ENCODE results near the gene SMIM22.

The SMIM22 gene, protein sequence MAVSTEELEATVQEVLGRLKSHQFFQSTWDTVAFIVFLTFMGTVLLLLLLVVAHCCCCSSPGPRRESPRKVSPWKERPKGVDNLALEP

DNA sequence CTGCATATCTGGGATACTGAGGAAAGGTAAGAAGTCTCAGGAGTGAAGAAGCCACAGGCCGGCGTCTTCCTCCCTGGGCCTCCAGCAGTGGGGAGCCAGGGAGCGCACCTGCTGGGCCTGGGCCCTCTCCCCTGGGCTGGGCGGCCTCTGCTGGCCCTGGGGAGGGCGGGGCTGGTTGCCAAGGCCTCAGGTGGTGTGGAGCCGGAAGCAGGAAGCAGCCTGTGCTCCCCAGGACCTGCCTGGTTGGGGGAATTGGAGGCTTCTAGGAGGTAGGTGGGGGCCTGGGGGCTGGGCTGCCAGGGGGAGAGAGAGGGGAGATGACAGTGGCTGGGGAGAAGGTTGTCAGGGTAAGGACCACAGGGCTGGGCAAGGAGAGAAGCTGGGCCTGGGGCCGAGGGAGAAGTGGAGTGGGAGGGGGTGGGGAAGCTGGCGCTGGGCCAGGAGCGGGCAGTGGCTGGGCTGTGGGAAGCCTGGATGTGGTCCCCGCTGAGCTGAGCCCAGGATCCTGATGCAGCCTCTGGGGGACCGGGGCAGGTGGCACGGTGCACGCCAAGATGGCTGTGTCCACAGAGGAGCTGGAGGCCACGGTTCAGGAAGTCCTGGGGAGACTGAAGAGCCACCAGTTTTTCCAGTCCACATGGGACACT lies at the start of gene SMIM22:
Gene SMIM22 (plus strand): TSS at position 189 of the 647 bp plus-strand sequence. CDS start 366 bp downstream, at position 555.
- DNase-seq, result peak; percentile 67

DNA sequence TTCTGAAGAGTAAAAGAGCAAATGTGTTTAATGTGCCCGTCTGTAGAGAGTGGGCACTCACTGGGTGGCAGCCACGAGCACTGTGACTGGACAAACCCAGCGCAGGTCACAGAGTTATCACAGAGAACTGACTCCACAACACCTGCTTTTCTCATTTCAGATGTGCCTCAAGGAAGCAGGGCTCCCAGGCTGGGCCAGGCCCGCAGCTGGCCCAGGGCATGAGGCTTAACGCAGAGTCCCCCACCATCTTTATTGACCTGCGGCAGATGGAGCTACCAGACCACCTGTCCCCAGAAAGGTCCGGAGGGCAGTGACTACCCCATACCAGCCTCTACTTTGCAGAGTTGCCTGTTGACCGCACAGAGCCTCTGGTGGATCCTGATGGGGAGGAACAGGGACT lies 49.0 kb upstream of the SMIM22 start:
- DNase-seq, result no peak

DNA sequence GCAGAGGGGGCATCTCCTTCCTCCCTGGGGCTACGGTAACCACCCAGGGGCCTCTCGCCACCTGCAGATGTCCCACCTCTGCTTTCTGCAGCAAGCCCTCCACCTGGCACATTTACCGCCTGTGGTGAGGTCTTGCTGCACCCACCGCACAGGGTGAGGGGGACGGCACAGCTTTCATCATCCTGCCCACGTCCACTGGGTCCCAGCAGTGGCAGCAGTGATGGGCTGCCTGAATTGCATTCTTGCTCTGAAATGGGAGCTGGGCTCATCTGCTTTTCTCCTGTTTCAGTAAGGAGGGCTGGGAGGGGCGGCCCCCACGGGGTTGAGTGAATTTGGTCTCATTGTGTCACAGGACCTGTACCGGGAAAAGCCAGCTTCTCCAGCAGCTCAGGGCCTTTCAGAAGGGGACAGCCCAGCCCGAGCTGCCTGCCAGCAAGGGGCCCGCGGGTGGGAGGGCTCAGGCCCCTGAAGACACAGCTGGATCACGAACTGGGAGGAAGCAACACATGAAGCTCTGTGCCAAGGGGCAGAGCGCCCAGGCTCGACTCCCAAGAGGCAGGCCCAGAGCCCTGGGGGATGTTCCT lies 48.1 kb upstream of the SMIM22 start:
- no peak for DNase-seq

DNA sequence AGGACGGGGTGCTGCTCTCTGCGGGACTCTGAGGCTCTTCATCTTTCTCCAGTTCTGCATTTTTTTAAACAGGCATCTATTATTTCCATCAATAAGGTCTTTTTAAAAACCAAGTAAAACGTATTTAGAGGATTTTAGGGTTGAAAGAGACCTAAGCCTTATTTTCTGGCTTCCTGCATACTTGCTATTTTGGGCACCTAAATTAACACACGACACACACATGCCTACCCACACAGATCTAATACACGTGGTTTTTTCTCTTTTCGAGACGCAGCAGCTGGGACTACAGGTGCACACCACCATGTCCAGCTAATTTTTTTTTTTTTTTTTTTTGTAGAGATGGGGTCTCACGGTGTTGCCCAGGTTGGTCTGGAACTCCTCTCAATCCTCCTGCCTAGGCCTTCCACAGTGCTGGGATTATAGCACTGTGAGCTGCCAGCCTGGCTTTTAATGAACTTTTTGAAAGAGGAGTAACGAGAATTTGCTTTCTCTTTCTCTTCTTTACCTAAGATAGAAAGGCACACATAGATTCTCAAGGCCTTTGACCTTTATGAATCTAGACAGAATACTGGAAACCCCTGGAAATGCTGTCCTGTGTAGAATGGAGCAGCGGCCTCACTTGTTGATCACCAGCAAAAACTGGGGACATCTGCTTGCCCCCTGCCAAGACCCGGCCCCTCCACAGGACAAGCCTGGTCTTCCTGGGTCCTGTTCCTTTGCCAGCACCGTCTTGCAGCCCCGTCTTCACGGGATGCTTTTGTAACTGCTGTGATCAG lies 47.1 kb upstream of the SMIM22 start:
- no peak for DNase-seq

DNA sequence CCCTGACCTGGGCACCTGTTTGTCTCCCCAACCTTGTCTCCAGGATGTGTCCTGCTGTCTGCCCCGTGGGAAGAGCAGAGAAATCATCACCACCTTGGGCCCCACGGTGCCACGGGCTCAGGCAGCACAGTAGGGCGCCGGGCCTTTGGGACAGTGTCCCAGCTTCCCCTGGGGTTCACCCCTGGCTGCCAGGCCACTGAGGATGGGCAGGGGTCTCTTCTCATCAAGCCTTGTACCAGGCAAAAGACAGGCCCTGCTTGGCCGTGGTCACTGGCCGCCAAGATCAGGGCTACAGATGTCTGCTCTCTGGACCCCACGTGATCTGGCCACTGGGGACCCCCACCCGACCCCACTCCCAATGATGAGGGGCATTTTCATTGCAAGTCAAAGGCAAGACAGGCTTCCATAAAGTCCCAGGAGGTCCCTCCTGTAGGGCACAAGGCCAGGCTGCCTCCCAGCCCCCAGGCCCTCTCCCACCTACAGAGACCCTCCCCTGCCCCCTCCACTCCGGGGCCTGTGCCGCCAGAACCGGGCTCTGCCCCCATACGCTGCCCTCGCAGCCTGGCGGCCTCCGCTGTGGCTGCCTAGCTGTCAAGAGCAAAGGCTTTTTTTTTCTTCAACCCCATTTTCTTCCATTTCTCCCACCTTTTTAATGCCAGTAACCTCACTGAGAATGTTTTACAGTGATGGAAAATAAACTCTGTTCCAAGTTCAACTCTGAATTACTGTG lies 46.3 kb upstream of the SMIM22 start:
- no peak for DNase-seq

DNA sequence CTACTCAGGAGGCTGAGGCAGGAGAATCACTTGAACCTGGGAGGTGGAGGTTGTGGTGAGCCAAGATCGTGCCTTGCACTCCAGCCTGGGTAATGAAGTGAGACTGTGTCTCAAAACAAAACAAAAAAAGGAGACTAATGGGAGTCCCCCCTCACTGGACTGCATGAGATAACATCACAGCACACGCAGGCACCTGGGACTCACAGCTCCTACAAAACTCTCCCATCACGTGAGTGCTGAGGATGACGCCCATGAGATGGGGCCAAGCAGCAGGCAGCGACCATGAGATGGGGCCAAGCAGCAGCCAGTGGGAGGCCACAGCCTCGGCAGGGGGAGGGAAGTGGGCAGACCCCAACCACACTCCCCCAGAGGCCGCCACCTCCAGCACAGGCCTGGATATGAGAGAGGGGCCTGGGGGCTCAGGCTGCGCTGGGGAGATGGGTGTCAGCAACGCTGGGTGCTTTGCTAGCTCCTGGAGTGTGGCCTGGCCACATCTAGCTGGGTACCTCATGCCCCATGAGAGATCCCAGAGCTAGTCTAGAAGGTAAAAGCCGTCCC lies 45.4 kb upstream of the SMIM22 start:
- no peak for DNase-seq

DNA sequence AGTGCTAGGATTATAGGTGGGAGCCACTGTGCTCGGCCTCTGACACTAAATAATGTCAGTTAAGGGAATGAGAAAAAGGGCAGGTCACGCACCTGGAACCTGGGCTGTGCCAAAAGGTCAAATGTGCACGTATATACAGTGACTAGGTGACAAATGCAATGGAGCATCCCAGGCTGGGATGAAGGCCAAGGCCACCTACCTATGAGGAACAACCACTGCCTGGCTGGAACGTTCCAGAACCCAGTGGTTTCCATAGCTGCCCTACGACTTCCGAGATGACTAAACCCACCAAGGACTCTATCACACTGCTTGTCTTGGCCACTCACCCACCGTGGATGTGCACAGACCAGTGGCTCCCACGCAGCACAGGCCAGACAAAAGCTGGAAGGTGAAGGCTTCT lies 44.3 kb upstream of the SMIM22 start:
- DNase-seq, result no peak

DNA sequence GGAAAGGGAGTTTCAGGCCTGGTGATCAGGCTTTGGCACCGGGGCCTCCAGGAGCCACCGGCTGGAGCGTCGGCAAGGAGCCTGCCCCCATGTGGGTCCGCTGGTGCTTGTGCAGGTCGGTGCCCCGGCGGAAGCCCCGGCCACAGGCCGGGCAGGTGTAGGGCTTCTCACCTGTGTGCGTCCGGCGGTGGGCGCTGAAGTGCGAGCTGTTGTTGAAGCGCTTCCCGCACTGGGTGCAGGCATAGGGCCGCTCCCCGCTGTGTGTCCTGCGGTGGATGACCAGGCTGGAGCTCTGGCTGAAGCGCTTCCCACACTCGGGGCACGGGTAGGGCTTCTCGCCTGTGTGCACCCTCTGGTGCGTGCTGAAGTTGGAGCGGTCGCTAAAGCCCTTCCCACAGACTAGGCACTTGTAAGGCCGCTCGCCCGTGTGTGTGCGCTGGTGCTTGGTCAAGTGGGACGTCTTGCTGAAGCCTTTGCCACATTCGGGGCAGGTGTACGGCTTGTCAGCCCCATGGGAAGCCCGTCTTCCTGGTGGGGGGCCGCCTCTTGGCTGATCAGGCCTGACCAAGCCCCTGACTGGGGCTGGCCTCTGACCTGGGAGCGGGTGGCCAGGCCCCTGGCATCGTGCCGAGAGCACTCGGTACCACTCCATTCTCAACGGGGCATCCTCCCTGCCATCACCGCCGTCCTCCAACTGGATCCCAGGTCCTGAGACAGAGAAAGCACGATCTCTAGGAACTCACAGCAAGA lies 42.6 kb upstream of the SMIM22 start:
- no peak for DNase-seq

DNA sequence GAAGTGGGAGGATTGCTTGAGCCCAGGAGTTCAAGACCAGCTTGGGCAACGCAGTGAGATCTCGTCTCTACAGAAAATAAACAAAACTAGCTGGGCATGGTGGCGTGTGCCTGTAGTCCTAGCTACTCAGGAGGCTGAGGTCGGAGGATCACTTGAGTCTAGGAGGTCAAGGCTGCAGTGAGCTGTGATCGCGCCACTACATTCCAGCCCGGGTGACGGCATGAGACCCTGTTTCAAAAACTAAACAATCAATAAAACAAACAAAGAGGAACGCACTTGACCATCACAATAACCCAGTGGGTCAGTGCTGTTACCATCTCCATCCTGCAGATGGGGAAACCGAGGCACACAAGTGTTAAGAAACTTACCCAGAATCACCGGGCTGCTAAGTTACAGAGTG lies 41.9 kb upstream of the SMIM22 start:
- DNase-seq, result no peak

DNA sequence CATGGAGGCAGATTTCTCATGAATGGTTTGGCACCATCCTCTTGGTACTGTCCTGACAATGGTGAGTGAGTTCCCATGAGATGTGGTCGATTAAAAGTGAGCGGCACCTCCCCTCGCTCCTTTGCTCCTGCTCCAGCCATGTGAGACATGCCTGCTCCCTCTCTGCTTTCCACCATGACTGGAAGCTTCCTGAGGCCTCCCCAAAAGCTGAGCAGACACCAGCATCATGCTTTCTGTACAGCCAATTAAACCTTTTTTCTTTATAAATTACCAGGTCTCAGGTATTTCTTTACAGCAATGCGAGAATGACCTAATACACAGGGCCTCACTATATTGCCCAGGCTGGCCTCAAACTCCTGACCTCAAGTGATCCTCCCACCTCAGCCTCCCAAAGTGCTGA lies 40.3 kb upstream of the SMIM22 start:
- no peak for DNase-seq

DNA sequence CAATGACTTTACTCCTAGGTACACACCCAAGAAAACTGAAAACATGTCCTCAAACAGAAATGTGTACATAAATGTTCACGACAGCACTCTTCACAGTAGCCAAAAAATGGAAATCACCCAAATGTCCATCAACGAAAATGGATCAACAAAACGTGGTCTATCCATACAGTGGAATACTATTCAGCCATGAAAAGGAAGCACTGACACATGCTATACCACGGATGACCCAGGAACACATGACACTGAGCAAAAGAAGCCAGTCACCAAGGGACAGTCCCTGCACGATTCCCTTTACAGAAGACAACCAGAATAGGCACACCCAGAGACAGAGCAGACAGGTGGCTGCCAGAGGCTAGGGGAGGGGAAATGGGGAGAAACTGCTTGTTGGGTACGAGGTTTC lies 39.5 kb upstream of the SMIM22 start:
- DNase-seq, result no peak

DNA sequence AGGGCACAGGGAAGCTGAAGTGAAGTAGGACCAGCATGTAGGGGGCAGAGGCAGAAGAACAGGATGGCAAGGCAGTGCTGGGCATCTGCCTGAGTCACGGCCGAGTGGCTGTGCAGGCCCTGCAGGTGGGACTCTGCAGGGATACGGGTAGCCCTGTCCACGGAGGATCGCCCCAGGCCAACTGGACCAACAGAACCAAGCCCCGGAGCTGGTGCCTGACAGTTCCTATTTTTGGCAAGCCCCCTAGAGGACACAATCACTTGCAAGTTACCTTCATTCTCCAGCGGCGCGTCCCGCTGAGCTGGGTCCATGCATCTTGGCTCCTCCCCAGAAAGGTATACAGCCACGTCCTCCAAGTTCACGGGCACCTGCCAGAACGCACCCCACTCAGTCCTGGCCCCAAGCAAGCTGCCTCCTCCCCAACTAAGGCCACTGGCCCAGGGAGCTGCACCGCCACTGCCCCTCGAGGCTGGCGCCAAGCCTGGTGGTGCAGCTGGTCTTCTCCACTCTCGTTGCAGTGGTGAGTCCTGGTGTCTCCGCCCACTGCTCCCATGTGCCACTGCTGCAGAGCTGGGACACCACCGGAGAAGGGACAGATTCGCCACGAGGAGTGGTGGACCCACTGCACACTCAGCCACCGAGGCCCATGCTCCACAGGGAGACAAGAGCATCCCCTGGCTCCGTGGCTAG lies 34.8 kb upstream of the SMIM22 start:
- DNase-seq, result no peak

DNA sequence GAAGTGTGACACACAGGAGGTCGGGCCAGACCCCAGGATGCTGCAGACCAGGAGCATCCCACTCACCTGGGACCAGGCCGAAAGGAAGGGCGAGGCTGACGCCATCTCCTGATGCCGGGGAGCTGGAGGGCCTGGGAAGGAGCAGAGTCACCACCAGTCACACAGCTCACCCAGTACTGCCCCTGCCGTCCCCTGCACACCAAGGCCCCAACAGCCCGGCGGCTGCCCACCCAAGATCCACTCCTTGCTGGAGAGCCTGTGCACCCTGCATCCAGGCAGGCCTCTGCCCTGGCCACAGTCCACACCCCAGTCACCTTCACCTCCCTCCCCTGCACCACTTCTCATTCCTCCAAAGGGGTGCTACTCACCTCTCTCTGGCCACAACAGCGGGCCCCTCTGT lies 33.0 kb upstream of the SMIM22 start:
- DNase-seq, result no peak

DNA sequence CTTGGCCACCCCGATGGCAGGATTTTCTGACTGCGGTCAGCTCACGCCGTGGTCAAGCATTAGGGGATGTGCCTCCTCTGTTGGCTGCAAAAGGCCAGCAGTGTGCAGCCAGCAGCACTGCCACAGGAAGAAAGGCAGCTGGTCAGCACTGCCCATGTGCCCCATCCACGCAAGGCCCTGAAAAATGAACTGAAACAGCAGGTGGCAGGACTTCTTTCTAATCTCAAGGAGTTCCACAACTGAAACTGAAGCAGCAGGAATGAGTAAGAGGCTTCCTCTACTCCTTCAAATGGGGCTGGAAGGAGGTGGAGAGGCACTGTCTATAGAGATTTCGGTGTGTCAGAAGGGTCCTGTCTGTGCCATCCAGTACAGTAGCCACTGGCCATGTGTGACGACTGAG lies 31.4 kb upstream of the SMIM22 start:
- no peak for DNase-seq

DNA sequence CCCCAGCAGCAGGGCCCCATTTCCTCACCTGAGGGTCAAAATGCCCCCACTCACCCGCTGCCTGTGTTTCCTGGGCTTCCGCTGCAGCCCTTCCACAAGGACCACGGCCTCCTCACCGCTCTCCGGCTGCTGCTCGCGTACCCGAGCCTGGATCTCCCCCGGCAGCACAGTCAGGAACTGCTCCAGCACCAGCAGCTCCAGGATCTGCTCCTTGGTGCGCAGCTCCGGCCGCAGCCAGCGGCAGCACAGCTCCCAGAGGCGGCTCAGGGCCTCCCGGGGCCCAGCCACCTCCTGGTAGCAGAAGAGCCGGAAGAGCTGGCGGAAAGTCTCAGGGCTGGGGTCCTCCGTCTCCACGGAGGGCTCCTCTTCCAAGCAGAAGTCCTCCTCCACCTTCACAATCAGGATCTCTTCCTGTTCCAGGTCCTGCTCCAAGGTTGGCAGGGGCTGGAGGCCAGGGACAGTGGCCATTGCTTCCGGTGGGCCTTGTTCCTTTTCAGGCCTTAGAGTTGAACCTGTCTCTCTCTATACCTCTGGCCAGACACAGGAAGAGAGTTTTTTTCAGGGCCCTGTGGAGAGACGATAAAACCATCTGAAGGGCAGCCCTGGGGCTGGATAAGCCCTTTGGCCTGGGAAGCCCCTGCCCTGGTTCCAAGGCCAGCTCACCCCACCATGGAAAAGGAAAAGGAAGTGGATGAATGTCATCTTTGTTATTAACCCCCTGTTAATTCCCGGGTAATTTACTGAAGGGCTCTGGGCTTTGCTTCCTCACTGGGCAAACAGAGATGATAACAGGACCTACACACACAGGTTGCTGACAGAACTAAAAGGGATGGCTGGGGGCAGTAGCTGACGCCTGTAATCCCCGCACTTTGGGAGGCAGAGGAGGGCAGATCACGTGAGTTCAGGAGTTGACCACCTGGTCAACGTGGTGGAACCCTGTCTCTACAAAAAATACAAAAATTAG lies 29.4 kb upstream of the SMIM22 start:
- DNase-seq, result no peak

DNA sequence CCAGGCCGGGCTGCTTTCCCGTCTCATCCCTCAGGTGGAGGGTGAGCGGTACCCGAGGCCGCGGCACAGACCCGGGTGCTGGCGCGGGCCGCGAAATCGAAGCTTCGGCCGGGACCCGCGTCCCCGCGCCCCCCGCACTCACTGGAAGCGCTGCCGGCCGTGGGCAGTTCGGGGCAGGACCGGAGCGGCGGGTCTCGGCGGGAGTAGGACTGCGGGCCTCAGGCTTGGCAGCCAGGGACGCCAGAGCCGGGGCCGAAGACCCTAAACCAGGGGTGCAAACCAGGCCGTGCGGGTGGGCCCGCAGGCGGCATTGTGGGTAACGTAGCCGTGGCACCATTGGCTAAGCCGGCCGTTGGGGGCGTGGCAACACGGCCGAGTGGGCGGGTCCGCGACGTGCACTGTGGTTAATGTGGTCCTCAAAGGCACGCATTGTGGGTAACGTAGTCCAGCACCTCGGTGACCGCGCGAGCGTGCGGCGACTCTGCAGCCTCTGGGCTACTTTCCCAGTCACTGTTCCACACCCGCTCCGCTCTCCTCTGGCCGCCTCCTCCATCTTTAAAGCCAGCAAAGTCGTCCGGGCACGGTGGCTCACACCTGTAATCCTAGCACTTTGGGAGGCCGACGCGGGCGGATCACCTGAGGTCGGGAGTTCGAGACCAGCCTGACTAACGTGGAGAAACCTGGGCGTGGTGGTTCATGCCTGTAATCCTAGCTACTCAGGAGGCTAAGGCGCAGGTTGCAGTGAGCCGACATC lies 28.1 kb upstream of the SMIM22 start, which contains the start of gene ZNF500:
Gene ZNF500 (minus strand): TSS at position 288 of the 754 bp plus-strand sequence. CDS start 1,184 bp downstream, outside the sequence.
- peak; percentile 95 for DNase-seq

DNA sequence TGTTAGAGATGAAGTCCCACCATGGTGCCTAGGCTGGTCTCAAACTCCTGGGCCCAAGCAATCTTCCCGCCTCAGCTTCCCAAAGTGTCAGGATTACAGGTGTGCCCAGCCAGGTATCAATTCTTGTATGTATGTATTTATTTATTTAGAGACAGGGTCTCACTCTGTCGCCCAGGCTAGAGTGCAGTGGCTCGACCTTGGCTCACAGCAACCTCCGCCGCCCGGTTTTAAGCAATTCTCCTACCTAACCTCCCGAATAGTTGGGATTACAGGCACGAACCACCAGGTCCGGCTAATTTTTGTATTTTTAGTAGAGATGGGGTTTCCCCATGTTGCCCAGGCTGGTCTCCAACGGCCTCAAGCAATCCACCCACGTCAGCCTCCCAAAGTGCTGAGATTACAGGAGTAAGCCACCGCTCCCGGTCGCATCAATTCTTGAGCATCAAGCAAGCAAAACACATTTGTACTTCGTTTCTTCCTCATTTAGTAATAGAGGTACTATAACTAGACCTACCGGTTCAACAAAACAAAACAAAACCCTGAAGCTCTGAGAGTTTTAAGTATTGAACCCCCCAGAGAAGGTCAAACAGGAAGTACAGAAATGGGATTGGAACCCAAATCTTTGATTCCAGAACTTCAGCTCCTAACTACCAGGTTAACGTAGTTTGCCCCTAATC lies 27.2 kb upstream of the SMIM22 start:
- DNase-seq, result no peak

DNA sequence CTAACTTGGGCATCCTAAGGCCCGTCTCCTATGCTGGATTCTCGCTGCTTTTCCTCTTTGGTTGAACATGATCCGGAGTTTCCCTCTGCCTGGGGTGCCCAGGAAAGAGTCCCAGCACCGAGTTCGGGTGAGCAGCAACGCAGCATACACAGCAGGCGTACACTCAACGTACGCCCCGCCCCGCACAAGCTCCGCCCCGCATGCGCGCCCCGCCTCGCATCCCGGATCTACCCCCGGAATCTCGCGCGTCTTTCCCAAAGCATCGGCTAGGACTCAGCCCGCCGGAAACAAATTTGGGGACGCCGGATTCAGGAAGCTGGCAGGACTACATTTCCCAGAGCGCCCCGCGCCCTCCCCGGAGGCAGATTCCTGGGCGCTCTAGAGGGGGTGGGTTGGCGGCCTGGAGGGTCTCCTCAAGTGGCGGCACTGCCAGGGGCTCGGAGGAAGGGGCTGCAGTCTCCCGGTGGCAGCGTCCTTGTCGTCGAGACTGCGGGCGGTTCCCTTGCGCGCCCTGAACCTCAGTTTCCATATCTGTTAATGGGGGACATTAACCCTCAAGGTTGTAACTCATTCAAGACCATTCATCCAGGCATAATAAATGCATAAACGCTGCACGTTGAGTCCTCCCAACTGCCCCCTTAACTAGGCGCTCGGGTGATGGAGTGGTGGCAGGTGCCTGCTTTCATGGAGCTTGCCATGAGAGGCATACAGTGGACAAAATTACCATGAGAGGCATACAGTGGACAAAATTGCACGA lies 26.4 kb upstream of the SMIM22 start:
- DNase-seq, result peak; percentile 93
